SKM-1 (cell line): ENCODE data around the gene HAPLN2.

Experiments used
- DNase-seq: peaks from one replicate; lab custom pipeline; 2025; ENCODE audit not compliant: unreplicated experiment; lab: John Stamatoyannopoulos, UW

Gene HAPLN2

DNA sequence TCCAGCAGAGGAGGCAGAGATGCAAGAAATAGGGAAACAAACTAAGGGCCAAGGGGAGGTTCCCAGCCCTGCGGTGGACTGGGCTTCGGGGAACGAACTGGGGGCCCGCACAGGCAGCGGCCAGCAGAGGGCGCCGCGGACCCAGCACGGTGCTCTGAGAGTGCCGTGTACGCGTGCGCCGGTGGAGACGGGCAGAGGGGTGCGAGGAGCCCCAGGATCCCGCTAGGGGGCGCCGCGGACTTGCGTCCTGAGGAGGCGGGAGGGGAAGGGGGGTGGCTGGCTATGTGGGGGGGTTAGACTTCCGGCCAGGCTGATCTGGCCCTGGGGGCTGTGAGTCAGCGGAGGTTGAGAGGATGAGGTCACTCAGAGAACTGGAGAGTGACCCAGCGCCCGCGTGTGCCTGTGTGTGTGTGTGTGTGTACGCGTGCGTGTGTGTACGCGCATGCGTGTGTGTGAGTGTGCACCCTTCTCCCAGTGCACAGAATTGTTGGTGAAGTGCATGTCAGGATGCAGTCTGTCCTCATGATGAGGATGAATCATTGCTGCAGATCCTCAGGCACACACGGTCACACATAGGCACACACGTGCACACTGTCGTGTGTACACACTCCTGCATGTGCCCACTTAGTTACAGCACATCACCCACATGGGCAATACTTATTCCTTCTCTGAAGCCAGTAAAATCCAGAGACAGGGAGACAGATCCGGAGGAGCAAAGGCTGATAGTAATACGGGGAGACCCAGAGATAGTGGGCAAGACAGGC lies 41.0 kb downstream of the HAPLN2 start:
- peak; percentile 93 for DNase-seq

DNA sequence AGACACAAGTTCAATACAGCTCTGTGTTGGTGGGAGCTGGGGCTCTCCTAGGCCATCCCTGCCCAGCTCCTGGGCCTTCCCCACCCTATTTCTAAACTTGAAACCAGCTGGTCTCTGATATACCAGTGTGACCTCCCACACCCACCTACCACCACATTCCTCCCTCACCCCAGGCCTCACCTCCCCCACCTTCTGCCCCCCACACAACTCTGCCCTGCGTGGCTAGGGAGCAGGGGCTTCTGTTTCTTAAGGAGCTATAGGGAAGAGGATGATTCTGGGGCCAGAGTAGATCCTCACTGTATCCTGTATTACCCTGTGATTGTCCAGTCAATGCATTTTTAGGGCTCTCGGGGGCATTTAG lies 41.5 kb downstream of the HAPLN2 start:
- DNase-seq, result no peak

DNA sequence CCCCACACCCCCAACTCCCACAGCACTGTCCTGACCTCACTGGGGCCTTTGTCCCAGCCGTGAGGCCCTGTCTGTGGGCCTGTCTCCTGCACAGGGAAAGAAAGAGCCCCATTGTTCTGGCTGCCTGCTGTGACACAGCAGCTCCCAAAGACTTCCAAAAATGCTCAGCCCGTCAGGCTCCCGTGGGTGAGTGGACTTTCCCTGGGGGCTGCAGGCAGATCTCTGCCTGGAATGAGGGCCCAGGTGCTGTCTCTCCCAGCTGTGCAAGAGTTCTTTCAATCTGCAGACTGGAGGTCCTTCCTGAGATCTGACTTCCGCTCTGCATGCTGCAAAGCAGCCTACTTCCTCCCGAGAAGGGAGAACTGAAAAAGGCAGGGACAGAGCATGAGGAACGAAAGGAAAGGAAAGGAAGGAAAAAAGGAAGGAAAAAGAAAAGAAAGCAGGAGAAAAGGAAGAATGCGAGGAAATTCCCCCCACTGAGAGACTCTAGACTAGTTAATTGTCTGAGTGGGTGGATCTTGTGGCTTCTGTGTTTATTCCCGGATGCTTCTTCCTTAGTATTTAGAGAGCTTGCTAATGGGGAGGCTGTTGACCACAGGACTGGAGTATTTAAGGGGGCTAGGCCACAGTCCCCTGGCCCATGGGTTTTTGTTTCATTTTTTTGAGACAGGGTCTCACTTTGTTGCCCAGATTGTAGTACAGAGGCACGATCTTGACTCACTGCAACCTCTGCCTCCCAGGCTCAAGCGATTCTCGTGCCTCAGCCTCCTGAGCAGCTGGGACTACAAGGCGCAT lies 43.0 kb downstream of the HAPLN2 start:
- no peak for DNase-seq

DNA sequence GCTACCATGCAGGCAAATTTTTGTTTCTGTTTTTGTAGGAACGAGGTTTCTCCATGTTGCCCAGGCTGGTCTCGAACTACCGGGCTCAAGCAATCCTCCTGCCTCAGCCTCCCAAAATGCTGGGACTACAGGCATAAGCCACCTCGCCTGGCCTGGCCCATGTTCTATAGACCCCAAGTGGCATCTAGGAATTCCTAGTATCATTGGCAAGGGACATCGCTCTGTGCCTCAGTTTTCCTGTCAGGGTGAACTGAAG lies 43.5 kb downstream of the HAPLN2 start:
- no peak for DNase-seq

DNA sequence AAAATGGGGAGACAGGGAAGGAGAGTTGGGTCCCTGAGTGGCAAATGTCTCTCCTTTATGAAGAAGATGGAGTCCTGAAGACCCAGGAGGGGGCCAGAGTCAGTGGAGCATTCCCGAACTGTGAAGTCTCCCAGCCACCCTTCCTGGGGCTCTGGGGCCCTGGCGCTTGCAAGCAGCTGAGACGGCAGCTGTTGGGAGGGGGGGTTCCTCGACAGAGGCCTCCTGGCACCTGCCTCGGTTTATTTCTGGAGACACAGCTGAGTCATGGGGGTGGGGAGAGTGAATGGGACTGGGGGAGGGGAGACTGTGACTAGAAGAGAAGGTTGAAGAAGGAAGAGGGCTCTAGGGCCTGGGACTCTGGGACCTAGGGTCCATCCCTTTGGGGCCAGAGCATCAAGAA lies 44.0 kb downstream of the HAPLN2 start:
- DNase-seq, result no peak

DNA sequence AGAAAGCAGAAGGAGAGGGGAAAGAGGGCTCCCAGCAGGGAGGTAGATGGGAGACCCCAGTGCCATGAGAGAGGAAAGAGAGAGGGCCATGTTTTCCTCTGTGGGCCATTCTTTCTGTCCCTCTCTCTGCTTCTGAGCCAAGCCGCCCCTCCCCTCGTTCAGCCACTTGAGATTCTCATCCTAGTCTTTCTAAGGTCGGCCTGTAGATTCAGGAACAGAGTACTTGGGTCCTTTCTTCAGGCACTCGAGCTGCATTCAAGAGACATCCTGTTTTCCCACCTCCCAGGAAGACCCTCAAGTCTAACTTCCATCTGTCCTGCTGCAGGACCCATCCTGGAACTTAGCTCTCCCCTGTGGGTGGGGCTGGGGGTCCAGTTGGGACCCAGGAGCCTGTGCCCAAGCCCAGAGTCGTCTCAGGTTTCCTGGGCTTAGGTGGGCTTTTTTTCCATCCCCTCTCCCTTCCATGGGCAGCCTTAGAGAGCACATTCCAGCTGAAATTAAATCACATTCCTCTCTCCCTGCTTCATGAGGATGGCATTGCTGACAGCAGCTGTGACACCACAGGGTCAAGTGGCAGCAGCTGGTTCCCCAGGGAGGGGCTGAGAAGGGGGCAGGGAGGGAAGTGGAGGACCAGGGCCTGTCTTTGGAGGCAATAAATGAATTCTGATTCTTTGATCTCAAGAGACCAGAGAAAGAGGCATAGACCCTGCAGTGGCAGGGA lies 45.0 kb downstream of the HAPLN2 start:
- DNase-seq, result no peak

DNA sequence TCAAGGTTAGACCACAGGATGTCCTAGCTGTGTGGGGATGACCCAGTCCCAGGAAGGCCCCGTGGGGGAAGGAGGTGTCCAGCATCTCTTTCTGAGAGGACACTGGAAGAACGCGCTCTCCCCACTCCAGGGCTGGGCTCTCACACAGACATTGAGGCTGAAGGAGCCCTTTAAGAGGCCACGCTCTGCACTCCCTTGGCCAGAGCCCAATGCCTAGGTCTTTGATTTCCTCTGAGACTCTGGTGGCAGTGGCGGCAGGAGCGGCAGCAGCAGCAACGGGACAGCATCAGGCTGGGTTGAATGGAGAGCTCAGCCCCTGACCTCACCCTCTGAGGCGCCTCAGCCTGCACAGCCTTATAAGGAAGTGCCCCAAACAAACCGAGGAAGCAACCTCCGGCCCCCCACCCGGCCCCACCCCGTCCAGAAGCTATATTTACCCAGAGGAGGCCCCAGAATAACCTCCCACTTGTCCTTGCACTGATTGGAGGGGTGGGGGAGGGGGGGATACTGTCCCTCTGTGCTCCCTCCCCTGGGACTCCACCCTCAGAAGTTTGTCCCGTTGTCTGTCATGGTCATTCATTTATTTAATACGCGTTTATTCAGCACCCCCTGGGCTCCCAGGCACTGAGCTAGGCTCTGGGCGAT lies 45.7 kb downstream of the HAPLN2 start:
- DNase-seq, result no peak

DNA sequence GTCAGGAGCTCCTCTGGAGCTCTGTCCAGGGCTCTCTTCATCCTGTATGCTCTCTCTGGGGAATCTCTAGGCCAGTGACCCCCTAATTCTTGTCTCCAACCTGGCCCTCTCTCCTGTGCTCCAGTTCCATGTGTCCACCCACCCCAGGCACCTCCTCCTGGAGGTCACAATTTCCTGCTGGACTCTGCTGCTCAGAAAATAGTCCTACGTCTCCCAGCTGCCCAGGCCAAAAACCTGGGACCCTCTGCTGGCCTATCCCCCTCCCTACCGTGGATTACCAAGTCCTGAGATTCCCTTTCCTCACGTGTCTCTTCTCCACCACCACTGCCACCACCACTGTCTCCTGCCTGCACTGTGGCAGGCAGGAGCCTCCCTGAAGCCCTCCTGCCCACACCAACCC lies 46.3 kb downstream of the HAPLN2 start:
- no peak for DNase-seq

DNA sequence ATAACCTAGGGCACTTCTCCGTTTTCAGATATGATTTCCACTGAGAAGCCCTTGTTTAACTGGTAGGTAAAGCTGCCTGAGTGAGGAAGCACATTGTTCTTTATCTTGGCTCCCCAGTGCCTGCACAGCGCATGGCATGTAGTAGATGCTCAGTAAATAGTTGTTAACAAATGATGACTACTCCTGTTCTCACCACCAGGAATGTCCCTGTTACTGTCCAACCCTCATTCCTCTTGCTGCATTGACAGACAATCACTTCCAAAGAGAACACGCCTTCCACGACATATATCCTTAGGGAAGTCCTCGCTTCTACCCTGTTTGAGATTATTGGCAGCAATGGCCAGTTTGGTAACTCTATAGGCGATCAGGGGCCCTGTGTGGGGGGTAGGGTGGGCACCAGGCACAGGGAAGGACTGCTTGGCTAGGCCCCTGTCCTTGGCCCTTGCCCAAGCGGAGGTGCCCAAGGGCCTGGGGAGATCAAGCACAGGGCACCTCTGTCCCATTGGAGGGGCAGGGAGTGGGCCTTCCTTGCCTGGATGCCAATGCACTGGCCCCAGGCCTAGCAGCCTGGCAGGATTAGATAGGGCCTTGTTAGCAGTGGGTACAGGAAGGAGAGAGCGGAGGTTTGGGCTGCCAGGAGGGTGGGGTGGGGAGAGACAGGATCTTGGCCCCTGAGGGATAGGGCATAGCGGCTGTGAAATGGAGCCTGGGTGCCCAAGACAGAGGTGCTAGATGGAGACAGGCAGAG lies 47.8 kb downstream of the HAPLN2 start:
- DNase-seq, result no peak

DNA sequence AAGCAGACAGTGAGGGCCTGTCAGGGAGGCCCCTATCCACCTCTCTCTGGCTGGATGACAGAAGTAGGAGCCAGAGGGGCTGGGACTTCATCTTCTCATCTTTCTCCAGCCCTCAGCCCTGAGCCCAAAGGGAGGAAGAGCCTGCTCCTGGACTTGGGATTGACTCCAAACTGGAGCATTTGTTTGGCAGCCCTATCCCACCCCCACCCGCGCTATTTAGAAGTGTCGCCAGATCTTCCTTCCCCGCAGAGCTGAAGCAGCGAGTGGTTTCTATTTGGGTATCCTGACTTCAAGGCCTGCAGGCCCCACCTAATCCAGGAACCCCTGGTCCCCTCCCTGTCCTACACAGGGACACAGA lies 48.4 kb downstream of the HAPLN2 start:
- no peak for DNase-seq

DNA sequence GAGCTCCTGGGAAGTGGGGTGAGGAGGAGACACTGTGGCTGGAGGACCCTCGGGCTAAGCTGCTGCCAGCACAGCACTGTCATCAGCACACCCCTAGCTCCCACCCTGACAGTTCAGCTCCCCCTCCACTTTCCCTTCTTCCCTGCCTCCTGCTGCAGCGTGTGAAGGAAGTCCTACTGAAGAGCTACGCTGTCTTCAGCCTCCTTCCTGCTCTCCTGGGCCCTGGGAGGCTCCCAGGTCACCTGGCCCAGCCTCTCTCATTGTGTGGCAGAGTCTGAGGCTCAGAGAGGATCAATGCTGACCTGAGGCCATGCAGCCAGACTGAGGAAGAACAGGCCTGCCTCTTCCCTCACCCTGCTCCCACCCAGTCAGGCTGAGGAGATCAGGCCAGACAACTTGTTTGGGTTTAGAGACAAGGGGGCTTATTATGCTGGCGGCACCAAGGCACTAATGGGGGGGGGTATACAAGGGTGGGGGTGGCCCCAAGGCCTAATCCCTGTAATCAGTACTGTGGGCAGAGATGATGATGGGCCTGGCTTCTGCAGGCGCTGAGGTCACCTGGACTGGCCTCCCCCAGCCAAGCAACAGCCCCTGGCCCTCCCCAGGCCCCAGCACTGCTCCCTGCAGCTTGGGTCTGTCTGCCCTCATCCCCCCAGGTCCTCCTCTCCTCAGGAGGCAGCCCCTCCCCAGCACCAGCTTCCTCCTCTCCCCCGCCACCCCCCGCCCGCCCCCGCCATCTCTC lies 48.9 kb downstream of the HAPLN2 start:
- DNase-seq, result no peak

DNA sequence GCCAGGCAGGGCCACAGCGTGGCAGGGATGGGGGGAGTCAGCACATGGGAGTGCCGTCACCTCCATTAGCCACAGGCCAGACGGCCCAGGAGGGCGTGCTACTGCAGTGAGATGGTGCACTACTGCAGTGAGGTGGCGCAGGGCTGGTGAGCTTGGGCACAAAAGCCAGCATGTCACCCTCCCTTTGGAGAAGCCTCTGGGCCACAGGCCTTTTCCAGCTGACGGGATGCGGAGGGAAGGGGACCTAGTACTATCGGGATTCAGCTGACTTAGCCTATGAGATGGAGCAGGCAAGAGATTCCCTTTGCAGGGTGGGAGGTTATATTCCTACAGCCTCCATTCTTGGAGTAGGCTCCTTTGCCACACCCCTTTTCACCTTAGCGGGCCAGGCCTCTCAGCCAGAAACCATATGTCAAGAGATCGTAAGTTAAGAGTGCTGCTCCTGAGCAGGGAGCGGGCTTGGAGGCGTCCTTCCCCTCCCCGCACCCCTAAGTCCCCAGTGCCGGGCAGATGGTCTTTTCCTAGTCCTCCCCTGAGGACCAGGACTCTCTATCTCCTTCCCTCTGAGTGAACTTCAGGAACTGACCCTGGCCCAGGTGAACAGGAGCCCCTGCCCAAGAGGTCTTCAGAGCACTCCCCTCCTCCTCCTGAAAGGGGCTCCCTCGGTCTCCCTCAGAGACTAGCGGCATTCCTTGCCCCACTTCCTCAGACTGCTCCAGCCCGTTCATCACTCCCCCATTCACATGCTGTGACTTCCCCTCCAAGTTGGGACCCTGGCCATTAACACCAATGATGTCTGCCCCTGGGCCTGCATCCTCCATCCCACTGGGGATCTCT lies 49.8 kb downstream of the HAPLN2 start:
- DNase-seq, result no peak

DNA sequence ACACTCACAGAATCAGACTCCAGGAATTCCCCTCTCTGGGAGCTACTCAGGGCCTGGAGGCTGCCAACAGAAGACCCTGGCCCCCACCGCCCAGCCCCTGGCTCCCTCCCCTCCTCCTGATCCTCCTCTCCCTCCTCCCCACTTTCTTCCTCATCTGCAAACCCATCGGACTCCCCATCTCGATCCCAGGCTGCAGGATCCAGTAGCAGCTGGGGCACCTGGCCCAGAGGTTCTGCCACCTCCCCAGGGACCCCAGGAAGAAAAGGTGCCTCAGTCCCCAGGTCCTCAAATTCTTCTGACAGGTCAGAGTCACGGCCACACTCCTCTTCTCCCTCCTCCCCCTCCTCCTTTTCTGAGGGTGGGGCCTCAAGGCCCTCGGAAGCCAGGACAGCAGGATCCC lies 50.6 kb downstream of the HAPLN2 start:
- DNase-seq, result no peak

DNA sequence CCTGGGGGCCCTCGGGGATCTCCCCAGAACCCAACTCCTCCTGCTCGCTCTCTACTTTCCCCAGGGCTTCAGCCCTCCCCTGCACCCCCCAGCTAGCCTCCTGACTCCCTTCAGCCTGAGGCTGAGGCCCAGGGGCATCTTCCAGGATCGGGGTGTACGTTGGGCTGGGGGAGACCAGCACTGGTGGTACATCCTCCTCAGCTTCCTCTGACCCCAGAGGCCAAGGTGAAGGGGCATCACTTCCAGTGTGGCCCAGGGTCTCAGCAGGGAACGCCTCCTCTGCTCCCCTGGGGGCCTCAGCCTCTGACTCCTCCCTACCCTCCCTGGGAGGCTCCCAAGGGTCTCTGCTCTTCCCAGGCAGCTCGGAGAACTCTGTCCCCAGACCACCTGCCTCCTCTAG lies 51.1 kb downstream of the HAPLN2 start:
- no peak for DNase-seq

DNA sequence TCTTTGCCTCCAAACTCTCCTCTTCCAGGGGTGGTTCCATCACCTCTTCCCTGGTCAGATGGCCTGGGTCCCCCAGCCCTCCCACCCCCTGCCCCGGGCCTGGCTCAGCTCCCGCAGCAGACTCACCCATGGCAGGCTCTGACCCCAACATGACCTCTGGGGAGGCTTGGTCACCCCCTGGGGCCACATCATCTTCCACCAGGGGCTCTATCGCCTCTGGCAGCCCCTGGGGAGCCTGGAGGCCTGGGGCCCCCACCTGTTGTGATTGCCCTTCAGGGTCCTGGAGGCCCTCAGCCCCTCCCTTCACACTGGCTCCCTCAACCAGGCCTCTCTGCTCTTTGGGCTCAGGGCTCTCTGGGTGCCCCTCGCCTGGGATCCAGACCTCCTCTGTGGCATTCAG lies 51.6 kb downstream of the HAPLN2 start:
- DNase-seq, result no peak

DNA sequence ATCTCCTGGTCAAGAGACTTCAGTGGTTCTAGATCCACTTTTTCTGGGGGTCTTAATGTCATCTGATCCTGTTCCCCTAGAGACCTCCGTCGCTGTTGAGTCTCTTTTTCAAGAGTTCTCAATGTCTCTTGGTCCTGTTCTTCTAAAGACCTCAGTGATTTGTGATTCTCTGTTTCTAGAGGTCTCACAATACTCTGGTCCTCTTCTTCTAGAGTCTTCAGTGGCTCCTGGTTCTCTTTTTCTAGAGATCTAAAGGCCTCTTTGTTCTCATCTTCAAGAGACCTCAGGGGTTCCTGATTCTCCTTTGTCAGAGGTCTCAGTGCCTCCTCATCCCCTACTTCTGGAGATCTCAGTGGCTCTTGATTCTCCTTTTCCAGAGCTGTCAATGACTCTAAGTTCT lies 52.6 kb downstream of the HAPLN2 start:
- no peak for DNase-seq

DNA sequence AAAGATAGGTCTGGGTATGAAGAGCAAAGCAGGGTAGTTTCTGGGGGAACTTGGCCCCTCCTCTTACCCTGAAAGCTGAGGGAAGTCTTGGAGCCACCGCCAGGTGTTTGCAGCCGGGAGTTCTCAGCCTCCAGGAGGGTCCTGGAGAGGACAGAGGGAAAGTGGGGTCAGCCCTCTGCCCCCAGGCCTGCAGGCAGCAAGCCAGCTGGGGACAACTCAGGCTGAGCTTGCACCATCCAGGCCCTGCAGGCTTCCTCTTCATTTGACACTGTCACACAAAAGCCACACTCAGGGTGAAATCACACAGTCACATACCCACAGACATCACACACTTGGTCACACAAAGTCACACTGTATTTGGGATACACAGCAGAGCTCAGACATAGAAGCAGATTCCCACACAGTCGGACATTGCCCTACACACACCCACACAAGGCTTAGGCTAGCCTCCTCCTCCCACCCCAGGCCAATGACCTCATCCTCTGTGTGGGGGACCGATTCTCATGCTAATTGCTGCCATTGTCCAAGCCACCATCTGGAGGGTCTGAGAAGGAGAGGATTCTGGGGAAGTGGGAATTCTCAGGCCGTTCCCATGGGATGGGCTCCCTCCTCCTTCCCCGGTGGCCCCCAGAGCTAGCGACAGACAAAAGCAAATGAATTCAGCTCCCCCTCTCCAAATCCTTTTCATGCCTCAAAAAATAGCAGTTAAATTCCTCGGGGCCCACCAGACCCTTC lies 54.3 kb downstream of the HAPLN2 start:
- no peak for DNase-seq
